HCT116 (cell line): ENCODE measurements around the gene USP48. TPM values are rescaled to one million over a fixed set of nuclear protein-coding genes. Genes with fewer than 3 reads are reported as not detected.
"Not testable (repeated sequence)": the region's sequence is repeated elsewhere in the genome, so short reads cannot be mapped to it uniquely, and the experiment has no call there.

ENCODE experiments used
- ATAC-seq: fragments of 200-7000 bp; cut with Tn5 transposase; 2 replicates; pipeline ENCODE4 v1.9.1; 2020; ENCODE audit warnings: mild to moderate bottlenecking, moderate library complexity
- BruUV-seq: library from RNA; stranded (reverse); fragments of 400-500 nt; replicated peaks from 2 replicates; lab custom pipeline; 2021; lab: Mats Ljungman, UMichigan
- CTCF ChIA-PET: fragments of 300-600 bp; sonication (Branson Sonifier 250); formaldehyde crosslinking; loops from one replicate; lab custom pipeline; 2021; ENCODE audit warnings: antibody characterized with exemption; lab: Charles Lee
- POLR2A ChIA-PET: fragments of 300-600, 350-600 bp; sonication (Branson Sonifier 250); formaldehyde crosslinking; loops from one replicate; lab custom pipeline; 2021; ENCODE audit warnings: antibody characterized with exemption; lab: Charles Lee
- RAD21 ChIA-PET, 2 experiments: fragments of 300-600 bp; sonication (Branson Sonifier 250); formaldehyde crosslinking; loops; one replicate each; lab custom pipeline; 2023; ENCODE audit warnings: low total read pairs in 2 of 2; ENCODE audit not compliant: uncharacterized antibody in 2 of 2, unreplicated experiment in 2 of 2, low non-redundant PET in 1 of 2; lab: Charles Lee
- DNase-seq: peaks from one replicate; pipeline ENCODE4 v3.0.0-alpha.2; 2010; ENCODE audit warnings: low read depth, low spot score
- H2AFZ ChIP-seq: fragments of 200-600 bp; shearing (Covaris generic), sonication (generic); 2 replicates; pipeline ENCODE4 v1.6.1; 2017; ENCODE audit warnings: low read depth, mixed run types, mixed read lengths, antibody characterized with exemption, low read length; ENCODE audit not compliant: poor library complexity, severe bottlenecking
- H3K27ac ChIP-seq: 2 replicates; pipeline ENCODE4 v1.5.1; 2012; ENCODE audit warnings: low read depth, low read length
- H3K27me3 ChIP-seq: fragments of 200-600 bp; sonication (generic); 2 replicates; pipeline ENCODE4 v1.6.1; 2016; ENCODE audit warnings: mixed run types, low read length, mixed read lengths; ENCODE audit not compliant: insufficient read depth
- H3K36me3 ChIP-seq, 2 experiments: fragments of 200-500 bp in 1 of 2; fragments of 200-600 bp in 1 of 2; sonication (Bioruptor generic) in 1 of 2; sonication (generic) in 1 of 2; 2 replicates each; pipeline versions ENCODE4 v1.5.1 to v1.6.1; 2014 to 2016; ENCODE audit warnings: low read length in 2 of 2, inconsistent platforms in 1 of 2, mixed read lengths in 1 of 2, mixed run types in 1 of 2; ENCODE audit not compliant: insufficient read depth in 2 of 2, control insufficient read depth in 1 of 2
- H3K4me1 ChIP-seq, 2 experiments: fragments of 200-600 bp in 1 of 2; sonication (generic) in 1 of 2; 2 replicates each; pipeline versions ENCODE4 v1.5.1 to v1.6.1; 2012 to 2017; ENCODE audit warnings: low read length in 2 of 2, inconsistent platforms in 1 of 2, mild to moderate bottlenecking in 1 of 2, mixed read lengths in 1 of 2, mixed run types in 1 of 2, moderate library complexity in 1 of 2; ENCODE audit not compliant: insufficient read depth in 2 of 2, control insufficient read depth in 1 of 2
- H3K4me2 ChIP-seq: fragments of 200-600 bp; sonication (generic); 2 replicates; pipeline ENCODE4 v1.6.1; 2017; ENCODE audit warnings: mixed run types, low read length, mixed read lengths
- H3K4me3 ChIP-seq, 2 experiments: fragments of 200-600 bp in 1 of 2; sonication (generic) in 1 of 2; replicated peaks in 1 of 2; 2 replicates each; pipeline ENCODE4 v1.5.1; 2011 to 2016; ENCODE audit warnings: low read length in 2 of 2, control low read depth in 1 of 2, low read depth in 1 of 2, mild to moderate bottlenecking in 1 of 2, mixed read lengths in 1 of 2, mixed run types in 1 of 2
- H3K79me2 ChIP-seq: fragments of 200-600 bp; sonication (generic); 2 replicates; pipeline ENCODE4 v1.6.1; 2017; ENCODE audit warnings: mild to moderate bottlenecking, mixed run types, low read length, moderate library complexity, mixed read lengths; ENCODE audit not compliant: insufficient read depth
- H3K9ac ChIP-seq: fragments of 200-600 bp; sonication (generic); 2 replicates; pipeline ENCODE4 v1.6.1; 2016; ENCODE audit warnings: low read length, mixed read lengths
- H3K9me2 ChIP-seq: fragments of 200-600 bp; sonication (generic), shearing (Covaris generic); 2 replicates; pipeline ENCODE4 v1.6.1; 2017; ENCODE audit warnings: mixed run types, mild to moderate bottlenecking, moderate library complexity; ENCODE audit not compliant: insufficient read depth
- H3K9me3 ChIP-seq, 2 experiments: fragments of 200-500 bp in 1 of 2; fragments of 200-600 bp in 1 of 2; sonication (Bioruptor generic) in 1 of 2; sonication (generic) in 1 of 2; 2 replicates each; pipeline ENCODE4 v1.6.1; 2014 to 2017; ENCODE audit warnings: low read length in 2 of 2, mixed read lengths in 2 of 2, inconsistent platforms in 1 of 2, low read depth in 1 of 2, mild to moderate bottlenecking in 1 of 2, mixed run types in 1 of 2, moderate library complexity in 1 of 2; ENCODE audit not compliant: control insufficient read depth in 1 of 2, insufficient read depth in 1 of 2
- H4K20me1 ChIP-seq: fragments of 200-600 bp; sonication (generic), shearing (Covaris generic); 2 replicates; pipeline ENCODE4 v1.6.1; 2017; ENCODE audit warnings: mixed run types, mild to moderate bottlenecking, moderate library complexity; ENCODE audit not compliant: insufficient read depth
- CBX3 ChIP-seq: IDR thresholded peaks from 2 replicates; pipeline ENCODE4 v1.6.1; 2012; ENCODE audit warnings: low read depth
- CEBPB ChIP-seq: IDR thresholded peaks from 2 replicates; pipeline ENCODE4 v1.6.1; 2012; ENCODE audit warnings: low read depth
- EGR1 ChIP-seq: IDR thresholded peaks from 2 replicates; pipeline ENCODE4 v1.6.1; 2012; ENCODE audit warnings: low read depth
- ELF1 ChIP-seq: IDR thresholded peaks from 2 replicates; pipeline ENCODE4 v1.6.1; 2012; ENCODE audit warnings: low read depth, borderline replicate concordance
- EZH2 ChIP-seq: fragments of 200-600 bp; sonication (generic); IDR thresholded peaks from 2 replicates; pipeline ENCODE4 v1.6.1; 2017; ENCODE audit warnings: antibody characterized with exemption, mixed run types
- EZH2phosphoT487 ChIP-seq: fragments of 200-600 bp; IDR thresholded peaks from 2 replicates; pipeline ENCODE4 v1.6.1; 2018; ENCODE audit warnings: antibody characterized with exemption, borderline replicate concordance
- FOSL1 ChIP-seq: IDR thresholded peaks from 2 replicates; pipeline ENCODE4 v1.6.1; 2012; ENCODE audit warnings: low read depth
- JUND ChIP-seq: IDR thresholded peaks from 2 replicates; pipeline ENCODE4 v1.6.1; 2012
- MAX ChIP-seq: IDR thresholded peaks from 2 replicates; pipeline ENCODE4 v1.6.1; 2012
- RAD21 ChIP-seq: IDR thresholded peaks from 2 replicates; pipeline ENCODE4 v1.6.1; 2012; ENCODE audit warnings: low read depth, mild to moderate bottlenecking
- SRF ChIP-seq: IDR thresholded peaks from 2 replicates; pipeline ENCODE4 v1.6.1; 2012; ENCODE audit warnings: low read depth
- TCF7L2 ChIP-seq: IDR thresholded peaks from 2 replicates; pipeline ENCODE4 v1.7.0; 2011; ENCODE audit warnings: borderline replicate concordance, inconsistent platforms; ENCODE audit not compliant: insufficient read depth, insufficient read length; ENCODE audit errors: extremely low read depth
- ZFX ChIP-seq: fragments of 450-650 bp; IDR thresholded peaks from 2 replicates; pipeline ENCODE4 v1.6.1; 2017
- ZNF274 ChIP-seq: fragments of 200-500 bp; sonication (Bioruptor generic); IDR thresholded peaks from 2 replicates; pipeline ENCODE4 v1.6.1; 2014; ENCODE audit warnings: mild to moderate bottlenecking, low read depth, low read length, inconsistent platforms
- intact Hi-C: fragments of 100-400 bp; cut with micrococcal nuclease; formaldehyde crosslinking; loops from 2 replicates; pipeline ENCODE4 v1.10.0; 2022
- total RNA-seq: library from RNA; stranded (reverse); gene quantifications from one replicate; pipeline ENCODE4 v1.2.1, GENCODE V29; 2021; ENCODE audit not compliant: unreplicated experiment

USP48 gene
- total RNA-seq, 1 experiment from 2014 or later = 54.8 TPM

GRCh38 chr1:21674957-21675356, 108.0 kb downstream of the USP48 start:
- Histone ChIP-seq H3K27me3 (no peaks in the 10 kb centered on the region), H3K4me1 (peaks cover 0 to 12% of the 10 kb centered on the region in 2 experiments; a peak in 3 of 4 replicates), H2AFZ (no peak overlapping the region), H3K4me2 (no peak overlapping the region), H3K9ac (no peak overlapping the region), H3K27ac (no peak overlapping the region), H3K36me3 (no peaks in the 10 kb centered on the region), H3K79me2 (no peaks in the 10 kb centered on the region), H3K9me3 (no peaks in the 10 kb centered on the region), H3K9me2 (no peaks in the 10 kb centered on the region), H4K20me1 (no peaks in the 10 kb centered on the region), H3K4me3 (no peak overlapping the region)
- intact Hi-C loops = no loop called here
- ChIA-PET POLR2A (no interaction called here), RAD21 (no interaction called here), CTCF (no interaction called here)
- no peak for TF ChIP-seq CEBPB
- TF ChIP-seq EZH2phosphoT487 = no peak
- TF ChIP-seq EZH2 = no peak
- TF ChIP-seq EGR1 = no peak
- no peak for TF ChIP-seq SRF
- TF ChIP-seq ELF1 = no peak
- no peak for TF ChIP-seq CBX3
- TF ChIP-seq RAD21 = no peak
- TF ChIP-seq FOSL1 = no peak
- no peak for TF ChIP-seq ZNF274
- TF ChIP-seq TCF7L2 = no peak
- TF ChIP-seq JUND = no peak
- no peak for TF ChIP-seq MAX
- no peak for TF ChIP-seq ZFX
- BruUV-seq = no TSS peak
- DNase-seq (no peak), ATAC-seq (no peak)

GRCh38 chr1:21673853-21674252, 109.1 kb downstream of the USP48 start:
- peaks cover 0 to 14% of the 10 kb centered on the region in 2 experiments; a peak in 3 of 4 replicates for H3K4me1 ChIP-seq
- BruUV-seq, DNase-seq, H3K4me2 ChIP-seq, H2AFZ ChIP-seq, CTCF ChIA-PET, H3K9me3 ChIP-seq, H3K9me2 ChIP-seq, RAD21 ChIA-PET, intact Hi-C loops, H4K20me1 ChIP-seq, H3K27ac ChIP-seq, H3K36me3 ChIP-seq, POLR2A ChIA-PET, H3K27me3 ChIP-seq, H3K4me3 ChIP-seq, H3K9ac ChIP-seq, ATAC-seq, H3K79me2 ChIP-seq: not testable (repeated sequence)
